Measurements from ENCODE around the gene NR4A1.

The NR4A1 gene

DNA sequence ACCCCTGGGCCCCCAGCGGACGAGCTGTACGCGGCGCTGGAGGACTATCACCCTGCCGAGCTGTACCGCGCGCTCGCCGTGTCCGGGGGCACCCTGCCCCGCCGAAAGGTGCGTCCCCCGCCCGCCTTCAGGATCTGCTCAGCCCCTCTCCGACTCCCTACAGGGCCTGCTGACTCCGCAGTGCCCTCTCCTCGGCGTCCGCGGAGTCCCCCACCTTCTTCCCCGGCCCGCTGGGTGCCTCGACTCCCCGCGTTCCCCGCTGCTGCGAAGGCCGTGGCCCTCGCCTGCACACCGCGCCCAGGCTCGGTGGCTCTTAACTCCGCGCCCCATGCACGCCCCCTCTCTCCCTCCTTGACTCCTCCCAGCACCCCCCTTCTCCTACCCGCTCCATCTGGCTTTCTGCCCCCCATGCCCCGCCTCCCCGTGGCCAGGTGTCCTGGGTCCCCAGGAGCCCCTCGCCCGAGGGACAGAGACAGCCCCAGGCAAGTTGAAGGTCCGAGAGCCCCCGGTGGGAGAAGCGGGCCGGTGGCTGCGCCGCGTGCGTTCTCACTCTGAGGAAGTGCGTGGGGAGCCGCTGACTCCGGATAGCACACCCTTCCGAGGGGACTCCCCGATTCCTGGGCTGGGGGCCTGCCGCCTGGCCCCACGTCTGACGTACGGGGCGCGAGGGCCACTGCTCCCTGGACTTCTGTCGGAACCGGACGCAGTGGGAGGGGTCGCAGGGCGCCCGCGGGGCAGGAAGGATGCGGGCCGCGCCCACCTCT lies 43.9 kb upstream of the NR4A1 start:
- TF ChIP-seq TAF1 (IDR thresholded peaks at IDR 0.05; ENCODE audit: low read depth, low read length) (no peak), PAX5 (IDR thresholded peaks at IDR 0.05; ENCODE audit: insufficient read depth, low read length, severe bottlenecking) (no peak), POU2F2 (IDR thresholded peaks at IDR 0.05; ENCODE audit: low read depth, low read length) (no peak), POLR2A (IDR thresholded peaks at IDR 0.05; ENCODE audit: low read depth, low read length) (no peak), SPI1 (IDR thresholded peaks at IDR 0.05; ENCODE audit: low read depth, low read length) (peak; percentile 46), POLR2AphosphoS5 (IDR thresholded peaks at IDR 0.05; ENCODE audit: low read depth, low read length) (no peak)
- peak; percentile 60 for DNase-seq (ENCODE audit: insufficient read length, low spot score)
- no peak for FAIRE-seq

GRCh38 chr12:52007982-52008510 lies 43.2 kb upstream of the NR4A1 start:
- no peak for TF ChIP-seq POLR2AphosphoS5 (IDR thresholded peaks at IDR 0.05; ENCODE audit: low read depth, low read length)
- DNase-seq (ENCODE audit: insufficient read length, low spot score): no peak
- no peak for FAIRE-seq

GRCh38 chr12:52009081-52009751 lies 42.0 kb upstream of the NR4A1 start:
- DNase-seq (ENCODE audit: insufficient read length, low spot score): no peak
- FAIRE-seq: no peak

DNA sequence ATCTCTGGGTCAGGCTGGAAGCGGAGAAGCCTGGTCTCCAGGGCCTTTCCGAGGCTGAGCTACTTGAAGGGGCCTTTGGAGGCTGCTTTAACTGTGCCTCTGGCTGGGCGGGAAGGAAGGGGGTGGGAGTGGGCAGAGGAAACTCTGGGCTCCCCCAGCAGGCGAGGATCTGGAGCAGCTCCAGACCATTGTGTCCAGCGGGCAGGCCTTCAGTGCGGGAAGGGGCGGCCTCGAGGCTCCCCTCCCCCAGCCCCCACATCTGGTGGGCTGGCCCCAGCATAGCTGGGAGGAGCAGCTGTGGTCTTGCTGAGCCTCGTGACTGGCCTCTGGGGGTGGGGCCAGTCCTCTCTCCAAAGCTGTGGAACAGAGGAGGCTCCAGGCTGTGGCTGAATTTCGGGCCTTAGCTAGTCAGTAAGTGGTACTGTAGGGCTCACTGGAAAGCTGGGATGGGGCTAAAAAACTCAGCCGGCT lies 41.1 kb upstream of the NR4A1 start:
- FAIRE-seq (no peak), DNase-seq (ENCODE audit: insufficient read length, low spot score) (no peak)
- no peak for TF ChIP-seq POLR2A (IDR thresholded peaks at IDR 0.05; ENCODE audit: low read depth, low read length)
- TF ChIP-seq PAX5 (IDR thresholded peaks at IDR 0.05; ENCODE audit: insufficient read depth, low read length, severe bottlenecking): no peak
- no peak for TF ChIP-seq POLR2AphosphoS5 (IDR thresholded peaks at IDR 0.05; ENCODE audit: low read depth, low read length)
- no peak for TF ChIP-seq POU2F2 (IDR thresholded peaks at IDR 0.05; ENCODE audit: low read depth, low read length)
- no peak for TF ChIP-seq SPI1 (IDR thresholded peaks at IDR 0.05; ENCODE audit: low read depth, low read length)

More at GRCh38 chr12:52009081-52009751, 42.0 kb upstream of the NR4A1 start:
- TF ChIP-seq POLR2A (IDR thresholded peaks at IDR 0.05; ENCODE audit: low read depth, low read length) (no peak), TAF1 (IDR thresholded peaks at IDR 0.05; ENCODE audit: low read depth, low read length) (no peak), POLR2AphosphoS5 (IDR thresholded peaks at IDR 0.05; ENCODE audit: low read depth, low read length) (no peak)

DNA sequence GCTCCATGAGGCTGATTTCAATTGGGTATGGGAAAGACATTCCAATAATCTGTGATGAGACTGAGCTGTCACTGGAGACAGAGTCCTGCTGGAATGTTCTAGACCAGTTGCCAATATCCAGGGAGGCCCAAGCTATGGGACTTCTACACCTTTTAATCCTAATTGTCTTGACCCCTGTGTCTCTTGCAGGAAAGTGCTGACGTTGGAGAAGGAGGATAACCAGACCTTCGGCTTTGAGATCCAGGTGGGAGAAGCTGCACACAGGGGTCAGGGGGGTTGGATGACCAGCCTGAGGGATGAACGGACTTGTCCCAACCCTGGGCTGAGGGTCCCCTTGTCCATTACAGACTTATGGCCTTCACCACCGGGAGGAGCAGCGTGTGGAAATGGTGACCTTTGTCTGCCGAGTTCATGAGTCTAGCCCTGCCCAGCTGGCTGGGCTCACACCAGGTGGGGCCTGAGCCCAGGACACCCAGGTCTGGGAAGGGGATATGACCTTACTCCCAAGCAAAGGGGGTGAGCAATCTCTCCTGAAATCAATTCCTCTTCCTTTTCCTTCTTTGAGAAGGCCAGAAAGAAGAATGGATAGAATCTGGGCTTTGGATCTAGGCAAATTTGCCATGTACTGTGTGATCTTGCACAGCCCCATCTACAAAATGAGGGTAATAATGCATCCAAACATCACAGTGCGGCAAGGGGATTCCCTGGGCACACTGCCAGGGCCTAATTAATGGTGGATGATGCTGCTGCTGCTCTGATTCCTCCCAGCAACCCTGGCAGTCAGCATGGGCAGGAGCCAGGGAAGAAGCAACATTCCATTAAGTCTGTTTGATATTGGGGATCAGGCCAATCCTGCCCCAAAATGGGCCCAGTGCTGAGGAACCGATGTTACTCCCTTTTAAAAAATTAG lies 40.3 kb upstream of the NR4A1 start:
- FAIRE-seq (no peak), DNase-seq (ENCODE audit: insufficient read length, low spot score) (no peak)
- TF ChIP-seq SPI1 (IDR thresholded peaks at IDR 0.05; ENCODE audit: low read depth, low read length) (no peak), POLR2AphosphoS5 (IDR thresholded peaks at IDR 0.05; ENCODE audit: low read depth, low read length) (no peak), POU2F2 (IDR thresholded peaks at IDR 0.05; ENCODE audit: low read depth, low read length) (no peak), PAX5 (IDR thresholded peaks at IDR 0.05; ENCODE audit: insufficient read depth, low read length, severe bottlenecking) (no peak), POLR2A (IDR thresholded peaks at IDR 0.05; ENCODE audit: low read depth, low read length) (no peak), TAF1 (IDR thresholded peaks at IDR 0.05; ENCODE audit: low read depth, low read length) (no peak)

- FAIRE-seq (no peak), DNase-seq (ENCODE audit: insufficient read length, low spot score) (no peak)
- TF ChIP-seq PAX5 (IDR thresholded peaks at IDR 0.05; ENCODE audit: insufficient read depth, low read length, severe bottlenecking) (no peak), POLR2A (IDR thresholded peaks at IDR 0.05; ENCODE audit: low read depth, low read length) (no peak), TAF1 (IDR thresholded peaks at IDR 0.05; ENCODE audit: low read depth, low read length) (no peak), POU2F2 (IDR thresholded peaks at IDR 0.05; ENCODE audit: low read depth, low read length) (no peak), SPI1 (IDR thresholded peaks at IDR 0.05; ENCODE audit: low read depth, low read length) (no peak), POLR2AphosphoS5 (IDR thresholded peaks at IDR 0.05; ENCODE audit: low read depth, low read length) (no peak)
Observed at GRCh38 chr12:52011602-52012214, 39.5 kb upstream of the NR4A1 start.

DNA sequence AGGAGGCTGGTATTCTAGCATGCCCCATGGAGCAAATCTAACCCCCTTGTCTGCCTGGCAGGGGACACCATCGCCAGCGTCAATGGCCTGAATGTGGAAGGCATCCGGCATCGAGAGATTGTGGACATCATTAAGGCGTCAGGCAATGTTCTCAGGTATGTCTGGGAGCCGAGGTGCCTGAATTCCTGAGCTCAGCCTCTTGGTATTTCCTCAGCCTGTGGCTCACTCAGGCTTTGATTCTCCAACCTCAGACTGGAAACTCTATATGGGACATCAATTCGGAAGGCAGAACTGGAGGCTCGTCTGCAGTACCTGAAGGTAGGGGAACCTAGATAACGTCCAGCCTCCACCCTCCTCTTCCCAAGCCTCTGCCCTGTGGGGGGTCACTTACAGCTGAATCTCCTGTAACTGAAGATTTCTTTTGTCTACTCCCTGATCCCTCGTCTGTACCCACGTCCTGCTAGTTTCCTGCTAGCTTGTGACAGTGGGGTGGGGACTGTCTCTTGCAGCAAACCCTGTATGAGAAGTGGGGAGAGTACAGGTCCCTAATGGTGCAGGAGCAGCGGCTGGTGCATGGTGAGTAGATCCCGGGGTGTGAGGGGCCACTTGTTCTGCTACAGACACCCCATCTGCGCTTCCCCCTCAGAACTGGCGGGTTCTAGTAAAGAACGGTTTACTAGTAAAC lies 37.5 kb upstream of the NR4A1 start:
- DNase-seq (ENCODE audit: insufficient read length, low spot score) (no peak), FAIRE-seq (no peak)
- TF ChIP-seq SPI1 (IDR thresholded peaks at IDR 0.05; ENCODE audit: low read depth, low read length) (no peak), POLR2AphosphoS5 (IDR thresholded peaks at IDR 0.05; ENCODE audit: low read depth, low read length) (no peak), POLR2A (IDR thresholded peaks at IDR 0.05; ENCODE audit: low read depth, low read length) (no peak), POU2F2 (IDR thresholded peaks at IDR 0.05; ENCODE audit: low read depth, low read length) (no peak), PAX5 (IDR thresholded peaks at IDR 0.05; ENCODE audit: insufficient read depth, low read length, severe bottlenecking) (no peak), TAF1 (IDR thresholded peaks at IDR 0.05; ENCODE audit: low read depth, low read length) (no peak)

Data from GM12891 (cell line).